Measurements from ENCODE around the gene TARS2. TPM values are rescaled to one million over a fixed set of nuclear protein-coding genes. Genes with fewer than 3 reads are reported as not detected.

The TARS2 gene
- polyA plus RNA-seq, 2 of the 4 experiments (the other 2 are of a cell fraction), result 19.4 to 21.6 TPM

- POLR2A ChIA-PET, result no interaction called here
- FAIRE-seq (no peak), DNase-seq (ENCODE audit: low read depth in 1 of 2, low spot score in 1 of 2) (no peak), ATAC-seq (0 out of 6 replicates have a peak, but pooled peaks of 1 of the 2 experiments have one; percentile 22)
- TF ChIP-seq BHLHE40 (IDR thresholded peaks at IDR 0.05; ENCODE audit: low read depth, low read length) (no peak), RNF2 (IDR thresholded peaks at IDR 0.05; ENCODE audit: borderline replicate concordance, low read depth) (no peak), RCOR1 (IDR thresholded peaks at IDR 0.05; ENCODE audit: low read depth, low read length) (no peak), PBX3 (IDR thresholded peaks at IDR 0.05) (no peak), EHMT2 (IDR thresholded peaks at IDR 0.05; ENCODE audit: low read depth) (no peak), RAD21 (conservative IDR thresholded peaks at IDR 0.05 in 1 of 2, IDR thresholded peaks at IDR 0.05 in 1 of 2) (no peak), CHD4 (IDR thresholded peaks at IDR 0.05; ENCODE audit: borderline replicate concordance) (no peak), GATA3 (IDR thresholded peaks at IDR 0.05; ENCODE audit: borderline replicate concordance) (no peak), ZNF302 (CRISPR knock-in tag; IDR thresholded peaks at IDR 0.05) (no peak)
- Histone ChIP-seq H3K9me3 (no peaks in the 10 kb centered on the region), H3K4me3 (no peak overlapping the region), H3K27ac (no peak overlapping the region), H3K4me1 (no peaks in the 10 kb centered on the region; the same call in 2 of the 3 replicates), H3K4me2 (no peak overlapping the region)
- WGBS (ENCODE audit: missing lambda C conversion rate), result 85% methylated on average over 13 of the region's 13 CpGs
- CTCF ChIA-PET, result interaction anchor here (0.5 to 6.3 kb wide), 4 partner anchors 10 to 489 kb away, joined by 3 to 35 read pairs (median 16); no protein-coding TSS in a partner anchor
Measured at GRCh38 chr1:150543500-150544143, 56.4 kb downstream of the TARS2 start.

GRCh38 chr1:150544204-150544603 is 57.0 kb downstream of the TARS2 start:
- 64% methylated on average over 3 of the region's 3 CpGs for WGBS (ENCODE audit: missing lambda C conversion rate)
- ATAC-seq (no peak), FAIRE-seq (no peak), DNase-seq (ENCODE audit: low read depth in 1 of 2, low spot score in 1 of 2) (no peak)
- Histone ChIP-seq H3K4me1 (no peaks in the 10 kb centered on the region), H3K27ac (no peak overlapping the region), H3K9me3 (no peaks in the 10 kb centered on the region), H3K4me2 (no peak overlapping the region), H3K4me3 (no peak overlapping the region)
- ChIA-PET CTCF (interaction anchor here (0.5 to 6.3 kb wide), 3 partner anchors 11 to 489 kb away, joined by 4 to 35 read pairs (median 27); no protein-coding TSS in a partner anchor), POLR2A (no interaction called here)
- no peak for TF ChIP-seq KDM1A (IDR thresholded peaks at IDR 0.05; ENCODE audit: low read depth)
- no peak for TF ChIP-seq EP300 (IDR thresholded peaks at IDR 0.05)
- no peak for TF ChIP-seq ELK1 (IDR thresholded peaks at IDR 0.05; ENCODE audit: low read depth, low read length)

GRCh38 chr1:150545486-150546032 is 58.3 kb downstream of the TARS2 start:
- CTCF ChIA-PET, result interaction anchor here (0.5 to 6.3 kb wide), 4 partner anchors 9 to 109 kb away, joined by 3 to 35 read pairs (median 16); no protein-coding TSS in a partner anchor
- Histone ChIP-seq H3K4me2 (no peak overlapping the region), H3K4me3 (no peak overlapping the region), H3K4me1 (no peaks in the 10 kb centered on the region), H3K9me3 (no peaks in the 10 kb centered on the region), H3K27ac (no peak overlapping the region)
- TF ChIP-seq RNF2 (IDR thresholded peaks at IDR 0.05; ENCODE audit: borderline replicate concordance, low read depth) (no peak), HDAC2 (IDR thresholded peaks at IDR 0.05) (no peak), ZC3H11A (IDR thresholded peaks at IDR 0.05) (no peak), ZFP36 (IDR thresholded peaks at IDR 0.05; ENCODE audit: borderline replicate concordance, partially characterized antibody) (no peak), POLR2A (IDR thresholded peaks at IDR 0.05; ENCODE audit: low read length) (no peak), CEBPB (IDR thresholded peaks at IDR 0.05) (no peak), JUNB (IDR thresholded peaks at IDR 0.05) (no peak), CHD2 (IDR thresholded peaks at IDR 0.05; ENCODE audit: low read length, partially characterized antibody) (no peak), MAZ (IDR thresholded peaks at IDR 0.05; ENCODE audit: borderline replicate concordance, low read depth, low read length) (no peak), MAX (IDR thresholded peaks at IDR 0.05) (no peak), RARB (CRISPR knock-in tag; IDR thresholded peaks at IDR 0.05) (no peak), EHMT2 (IDR thresholded peaks at IDR 0.05; ENCODE audit: low read depth) (no peak), FOSL2 (IDR thresholded peaks at IDR 0.05) (no peak), FOSL2 (CRISPR knock-in tag; IDR thresholded peaks at IDR 0.05) (no peak), ZNF302 (CRISPR knock-in tag; IDR thresholded peaks at IDR 0.05) (no peak)
- POLR2A ChIA-PET, result no interaction called here
- FAIRE-seq (no peak), ATAC-seq (no peak), DNase-seq (ENCODE audit: low read depth in 1 of 2, low spot score in 1 of 2) (no peak)
- 83% methylated on average over 6 of the region's 6 CpGs for WGBS (ENCODE audit: missing lambda C conversion rate)
